DOHH2 (cell line): Measurements from ENCODE around the gene GDPD2.

Experiments
- H3F3A ChIP-seq: fragments of 200-600 bp; sonication (generic), shearing (Covaris generic); 2 replicates; pipeline ENCODE4 v1.6.0; 2016; ENCODE audit warnings: antibody characterized with exemption, mild to moderate bottlenecking; ENCODE audit not compliant: control insufficient read depth, insufficient read depth
- H3K27ac ChIP-seq: fragments of 200-600 bp; sonication (generic); 2 replicates; pipeline ENCODE4 v1.5.1; 2014; ENCODE audit warnings: low read depth, mild to moderate bottlenecking, low read length, moderate library complexity
- H3K27me3 ChIP-seq: fragments of 200-600 bp; sonication (generic); 2 replicates; pipeline ENCODE4 v1.6.1; 2014; ENCODE audit warnings: mild to moderate bottlenecking, low read length, mixed read lengths; ENCODE audit not compliant: control insufficient read depth
- H3K36me3 ChIP-seq: fragments of 200-600 bp; sonication (generic); 2 replicates; pipeline ENCODE4 v1.6.1; 2014; ENCODE audit warnings: mild to moderate bottlenecking, low read length, moderate library complexity, mixed read lengths; ENCODE audit not compliant: control insufficient read depth
- H3K4me1 ChIP-seq: fragments of 200-600 bp; sonication (generic); 2 replicates; pipeline ENCODE4 v1.6.1; 2014; ENCODE audit warnings: mild to moderate bottlenecking, low read length, mixed read lengths; ENCODE audit not compliant: control insufficient read depth
- H3K4me2 ChIP-seq: fragments of 200-600 bp; sonication (generic); 2 replicates; pipeline ENCODE4 v1.6.0; 2014; ENCODE audit warnings: mild to moderate bottlenecking, low read length, moderate library complexity
- H3K4me3 ChIP-seq: fragments of 200-600 bp; sonication (generic); 2 replicates; pipeline ENCODE4 v1.5.1; 2014; ENCODE audit warnings: mild to moderate bottlenecking, low read length, mixed read lengths
- H3K79me2 ChIP-seq: fragments of 200-600 bp; sonication (generic); 2 replicates; pipeline ENCODE4 v1.6.1; 2014; ENCODE audit warnings: mild to moderate bottlenecking, low read length, mixed read lengths; ENCODE audit not compliant: control insufficient read depth
- H3K9me2 ChIP-seq: fragments of 200-600 bp; sonication (generic); replicated peaks from 2 replicates; pipeline ENCODE4 v1.6.1; 2014; ENCODE audit warnings: mild to moderate bottlenecking, low read length, mixed read lengths; ENCODE audit not compliant: control insufficient read depth
- H3K9me3 ChIP-seq: fragments of 200-600 bp; sonication (generic); 2 replicates; pipeline ENCODE4 v1.6.1; 2014; ENCODE audit warnings: antibody characterized with exemption, low read length, mixed read lengths; ENCODE audit not compliant: control insufficient read depth, insufficient read depth
- H4K20me1 ChIP-seq: fragments of 200-600 bp; sonication (generic); 2 replicates; pipeline ENCODE4 v1.6.0; 2014; ENCODE audit warnings: low read depth, mild to moderate bottlenecking, antibody characterized with exemption, low read length, moderate library complexity; ENCODE audit not compliant: control insufficient read depth, insufficient read depth
- CTCF ChIP-seq: fragments of 200-600 bp; sonication (generic); IDR thresholded peaks from one replicate; pipeline ENCODE4 v1.5.1; 2014; ENCODE audit warnings: antibody characterized with exemption, mild to moderate bottlenecking, low read depth, low read length; ENCODE audit not compliant: poor library complexity, severe bottlenecking
- EZH2phosphoT487 ChIP-seq: fragments of 200-600 bp; sonication (generic); IDR thresholded peaks from 2 replicates; pipeline ENCODE4 v1.6.1; 2017; ENCODE audit warnings: borderline replicate concordance, mild to moderate bottlenecking, antibody characterized with exemption, low read length, moderate library complexity, mixed read lengths

Gene GDPD2

GRCh38 chrX:70456256-70456655 is 33.1 kb downstream of the GDPD2 start:
- Histone ChIP-seq H3K9me2 (no peaks in the 10 kb centered on the region), H3K4me3 (peak overlapping the region; percentile 83), H4K20me1 (no peaks in the 10 kb centered on the region), H3F3A (0 out of 2 replicates have a peak, but pooled peaks cover 9% of the 10 kb centered on the region), H3K27me3 (no peaks in the 10 kb centered on the region), H3K4me1 (peaks cover 45% of the 10 kb centered on the region), H3K9me3 (no peaks in the 10 kb centered on the region), H3K4me2 (peak overlapping the region; percentile 90), H3K79me2 (peaks cover 23% of the 10 kb centered on the region), H3K36me3 (peaks cover 6% of the 10 kb centered on the region; the same call in 1 of the 2 replicates), H3K27ac (no peak overlapping the region)
- TF ChIP-seq CTCF (no peak), EZH2phosphoT487 (no peak)

- TF ChIP-seq EZH2phosphoT487 (no peak), CTCF (no peak)
- no peaks in the 10 kb centered on the region for H3K9me3 ChIP-seq
- H3K4me3 ChIP-seq: no peak overlapping the region
- H3K4me2 ChIP-seq: no peak overlapping the region
- H3K9me2 ChIP-seq: no peaks in the 10 kb centered on the region
- peaks cover 6% of the 10 kb centered on the region; the same call in 1 of the 2 replicates for H3K36me3 ChIP-seq
- peaks cover 17% of the 10 kb centered on the region for H3K79me2 ChIP-seq
- H3K4me1 ChIP-seq: peaks cover 10% of the 10 kb centered on the region
- no peak overlapping the region for H3K27ac ChIP-seq
- no peaks in the 10 kb centered on the region for H4K20me1 ChIP-seq
- no peaks in the 10 kb centered on the region for H3F3A ChIP-seq
- no peaks in the 10 kb centered on the region for H3K27me3 ChIP-seq
Measured at GRCh38 chrX:70461026-70461425, 37.9 kb downstream of the GDPD2 start.

GRCh38 chrX:70464051-70464450 is 40.9 kb downstream of the GDPD2 start:
- Histone ChIP-seq H3K4me3 (no peak overlapping the region), H3K9me3 (no peaks in the 10 kb centered on the region), H3K36me3 (no peaks in the 10 kb centered on the region; the same call in 1 of the 2 replicates), H3F3A (no peaks in the 10 kb centered on the region), H3K27ac (no peak overlapping the region), H3K9me2 (no peaks in the 10 kb centered on the region), H3K4me1 (no peaks in the 10 kb centered on the region), H3K79me2 (peaks cover 7% of the 10 kb centered on the region; the same call in 1 of the 2 replicates), H3K4me2 (no peak overlapping the region), H4K20me1 (no peaks in the 10 kb centered on the region), H3K27me3 (no peaks in the 10 kb centered on the region)
- no peak for TF ChIP-seq EZH2phosphoT487
- no peak for TF ChIP-seq CTCF
